ENCODE data around the gene TXLNA.

- TF ChIP-seq CTCF (IDR thresholded peaks at IDR 0.05; ENCODE audit: insufficient read depth, low read length, poor library complexity, severe bottlenecking) (no peak), EZH2phosphoT487 (conservative IDR thresholded peaks at IDR 0.05; ENCODE audit: low read length) (no peak)
Measured at GRCh38 chr1:32184650-32185049, 5.2 kb downstream of the TXLNA start.
